C4-2B (cell line): ENCODE results near the gene TMEM109.

Source experiments
- CTCF ChIP-seq: fragments of 450-650 bp; conservative IDR thresholded peaks from 2 replicates; pipeline ENCODE4 v1.5.1; 2017; ENCODE audit warnings: mild to moderate bottlenecking
- ZFX ChIP-seq: fragments of 450-650 bp; IDR thresholded peaks from 2 replicates; pipeline ENCODE4 v1.6.1; 2017

GRCh38 chr11:60966890-60967289 lies 52.9 kb downstream of the TMEM109 start:
- no peak for TF ChIP-seq CTCF
- no peak for TF ChIP-seq ZFX
